DMS114 treated with DMSO at 0.1 percent for 48 hours (cell line): ENCODE measurements around the gene TSC22D4.
"Not testable (repeated sequence)": the region's sequence is repeated elsewhere in the genome, so short reads cannot be mapped to it uniquely, and the experiment has no call there.

ENCODE experiments used
- DNase-seq: peaks from one replicate; lab custom pipeline; 2025; ENCODE audit not compliant: unreplicated experiment; lab: John Stamatoyannopoulos, UW

TSC22D4 gene

GRCh38 chr7:100476101-100476780 is 2.8 kb downstream of the TSC22D4 start:
- DNase-seq: no peak

GRCh38 chr7:100475549-100475948 is 3.5 kb downstream of the TSC22D4 start:
- DNase-seq: no peak

- DNase-seq: no peak
Measured at GRCh38 chr7:100472854-100473499, 6.0 kb downstream of the TSC22D4 start.

GRCh38 chr7:100472121-100472851 is 6.7 kb downstream of the TSC22D4 start:
- no peak for DNase-seq

- no peak for DNase-seq
Measured at GRCh38 chr7:100471021-100471420, 8.0 kb downstream of the TSC22D4 start.

- peak; percentile 46 for DNase-seq
Measured at GRCh38 chr7:100469227-100470044, 9.6 kb downstream of the TSC22D4 start.

GRCh38 chr7:100467638-100468373 is 11.2 kb downstream of the TSC22D4 start:
- DNase-seq: no peak

- no peak for DNase-seq
Measured at GRCh38 chr7:100466653-100467605, 12.1 kb downstream of the TSC22D4 start.

GRCh38 chr7:100465702-100466311 is 13.2 kb downstream of the TSC22D4 start:
- DNase-seq: peak; percentile 19

GRCh38 chr7:100465299-100465698 is 13.7 kb downstream of the TSC22D4 start:
- no peak for DNase-seq

- no peak for DNase-seq
Measured at GRCh38 chr7:100464791-100465190, 14.2 kb downstream of the TSC22D4 start.

GRCh38 chr7:100464210-100464660 is 14.8 kb downstream of the TSC22D4 start, which contains the start of gene SPACDR:
Gene SPACDR, minus strand, starts transcription at chr7:100464260. Its CDS starts 235 bp downstream, at chr7:100464025.
- no peak for DNase-seq

GRCh38 chr7:100457033-100457432 is 22.0 kb downstream of the TSC22D4 start:
- DNase-seq: no peak

- no peak for DNase-seq
Measured at GRCh38 chr7:100456562-100456961, 22.5 kb downstream of the TSC22D4 start.

- DNase-seq: no peak
Measured at GRCh38 chr7:100455206-100455605, 23.8 kb downstream of the TSC22D4 start.

- DNase-seq: not testable (repeated sequence)
Measured at GRCh38 chr7:100453854-100454253, 25.2 kb downstream of the TSC22D4 start.

GRCh38 chr7:100452513-100452912 is 26.5 kb downstream of the TSC22D4 start:
- no peak for DNase-seq

- no peak for DNase-seq
Measured at GRCh38 chr7:100449190-100449795, 29.7 kb downstream of the TSC22D4 start.
